Right lobe of liver (tissue), 4 donors: ENCODE measurements around the gene KCNC3.

Experiments
- CTCF ChIP-seq, 4 donors: fragments of 200-600 bp in 3 of 4; fragments of 450-650 bp in 1 of 4; IDR thresholded peaks; one replicate each; pipeline versions ENCODE4 v1.5.1 to v1.8.0; 2016 to 2022; ENCODE audit warnings: antibody characterized with exemption in 4 of 4, mild to moderate bottlenecking in 2 of 4
- POLR2A ChIP-seq: fragments of 450-650 bp; IDR thresholded peaks from one replicate; pipeline ENCODE4 v1.6.1; 2017; ENCODE audit warnings: antibody characterized with exemption, mild to moderate bottlenecking
- donor health status: DM: no; HTN: no; CAD: no.
- donor health status: DM: no; HTN: no; CAD: no.
- donor health status: DM: no; HTN: yes; CAD: no.

GRCh38 chr19:50341091-50341564 lies 12.0 kb upstream of the KCNC3 start:
- TF ChIP-seq POLR2A (no peak), CTCF (IDR thresholded peaks at IDR 0.05) (no peak)
